Endothelial cell of umbilical vein (primary cell): ENCODE results near the gene C6orf132. TPM values are rescaled to one million over a fixed set of nuclear protein-coding genes. Genes with fewer than 3 reads are reported as not detected.

Experiments
- BruUV-seq: library from RNA; stranded (reverse); fragments of 400-500 nt; replicated peaks from 2 replicates; lab custom pipeline; 2021; lab: Mats Ljungman, UMichigan
- CTCF ChIA-PET: fragments of 300-600, 350-600 bp; sonication (Branson Sonifier 250); formaldehyde crosslinking; loops from one replicate; lab custom pipeline; 2021; ENCODE audit warnings: antibody characterized with exemption, inconsistent platforms; lab: Charles Lee
- POLR2A ChIA-PET: fragments of 300-600, 350-600 bp; sonication (Branson Sonifier 250); formaldehyde crosslinking; loops from one replicate; lab custom pipeline; 2021; ENCODE audit warnings: antibody characterized with exemption, inconsistent platforms; lab: Charles Lee
- DNase-seq: peaks from one replicate; pipeline ENCODE4 v3.0.0-alpha.2; 2011; ENCODE audit warnings: low read depth, low spot score
- FAIRE-seq: peaks from 2 replicates; lab custom pipeline; 2011; peaks lifted over from hg19 to GRCh38; lab: Jason Lieb, UNC
- H2AFZ ChIP-seq: 2 replicates; pipeline ENCODE4 v1.6.0; 2012; ENCODE audit warnings: low read depth, low read length, control low read depth, inconsistent platforms
- H3K27ac ChIP-seq: 2 replicates; pipeline ENCODE4 v1.5.1; 2011; ENCODE audit warnings: low read depth, mild to moderate bottlenecking, control low read depth, low read length, moderate library complexity; ENCODE audit not compliant: insufficient read depth
- H3K27me3 ChIP-seq, 2 experiments: 2 replicates each; pipeline versions ENCODE4 v1.6.0 to v1.6.1; 2011; ENCODE audit warnings: low read length in 2 of 2, mixed read lengths in 1 of 2; ENCODE audit not compliant: control insufficient read depth in 2 of 2, insufficient read depth in 2 of 2
- H3K36me3 ChIP-seq, 2 experiments: 2 replicates in 1 of 2; 3 replicates in 1 of 2; pipeline ENCODE4 v1.5.1; 2011; ENCODE audit warnings: low read length in 2 of 2, mild to moderate bottlenecking in 1 of 2, moderate library complexity in 1 of 2; ENCODE audit not compliant: control insufficient read depth in 2 of 2, insufficient read depth in 2 of 2; ENCODE audit errors: extremely low read depth in 1 of 2
- H3K4me1 ChIP-seq: 3 replicates; pipeline ENCODE4 v1.5.1; 2011; ENCODE audit warnings: mild to moderate bottlenecking, low read length; ENCODE audit not compliant: control insufficient read depth, insufficient read depth; ENCODE audit errors: extremely low read depth
- H3K4me2 ChIP-seq: 2 replicates; pipeline ENCODE4 v1.6.1; 2011; ENCODE audit warnings: low read length, control low read depth, mixed read lengths; ENCODE audit not compliant: insufficient read depth
- H3K4me3 ChIP-seq, 3 experiments: fragments of 200-600 bp in 1 of 3; sonication (generic), shearing (Covaris generic) in 1 of 3; replicated peaks in 1 of 3; 2 replicates each; pipeline ENCODE4 v1.5.1; 2011 to 2016; ENCODE audit warnings: control low read depth in 3 of 3, low read length in 3 of 3, mild to moderate bottlenecking in 2 of 3, inconsistent platforms in 1 of 3, low read depth in 1 of 3, moderate library complexity in 1 of 3; ENCODE audit not compliant: insufficient read depth in 1 of 3
- H3K79me2 ChIP-seq: 2 replicates; pipeline ENCODE4 v1.6.0; 2012; ENCODE audit warnings: low read length, inconsistent platforms; ENCODE audit not compliant: control insufficient read depth, insufficient read depth
- H3K9ac ChIP-seq: replicated peaks from 2 replicates; pipeline ENCODE3; 2011; ENCODE audit warnings: low read length, control low read depth; ENCODE audit not compliant: insufficient read depth; ENCODE audit errors: extremely low read depth
- H3K9me1 ChIP-seq: replicated peaks from 3 replicates; pipeline ENCODE4 v1.6.0; 2011; ENCODE audit warnings: mild to moderate bottlenecking, low read length; ENCODE audit not compliant: control insufficient read depth, insufficient read depth; ENCODE audit errors: extremely low read depth
- H3K9me3 ChIP-seq: replicated peaks from 2 replicates; pipeline ENCODE4 v1.5.1; 2012; ENCODE audit warnings: low read length, inconsistent platforms; ENCODE audit not compliant: control insufficient read depth, insufficient read depth
- H4K20me1 ChIP-seq: replicated peaks from 2 replicates; pipeline ENCODE3; 2011; ENCODE audit warnings: mild to moderate bottlenecking, low read length; ENCODE audit not compliant: control insufficient read depth, insufficient read depth; ENCODE audit errors: extremely low read depth
- EZH2 ChIP-seq: IDR thresholded peaks from 2 replicates; pipeline ENCODE4 v1.6.1; 2012; ENCODE audit warnings: borderline replicate concordance, low read depth, mild to moderate bottlenecking, moderate library complexity, low read length, inconsistent platforms; ENCODE audit not compliant: severe bottlenecking
- FOS ChIP-seq: IDR thresholded peaks from 2 replicates; pipeline ENCODE4 v1.6.1; 2011; ENCODE audit warnings: mild to moderate bottlenecking, low read length, moderate library complexity, borderline replicate concordance; ENCODE audit not compliant: insufficient read depth
- GATA2 ChIP-seq: IDR thresholded peaks from 2 replicates; pipeline ENCODE4 v1.7.0; 2011; ENCODE audit warnings: low read depth, mild to moderate bottlenecking, moderate library complexity, mixed read lengths, low read length; ENCODE audit not compliant: insufficient read length, insufficient read depth
- JUN ChIP-seq: IDR thresholded peaks from 2 replicates; pipeline ENCODE4 v1.6.1; 2011; ENCODE audit warnings: borderline replicate concordance, low read depth; ENCODE audit not compliant: insufficient read length, insufficient read depth
- MYC ChIP-seq: IDR thresholded peaks from one replicate; pipeline ENCODE4 v1.6.1; 2011; ENCODE audit warnings: mild to moderate bottlenecking, low read depth, low read length
- POLR2A ChIP-seq: IDR thresholded peaks from 2 replicates; pipeline ENCODE4 v1.6.1; 2012; ENCODE audit warnings: low read depth, mild to moderate bottlenecking, control low read depth, low read length
- POLR2AphosphoS5 ChIP-seq: IDR thresholded peaks from 2 replicates; pipeline ENCODE4 v1.6.1; 2012; ENCODE audit warnings: low read depth, mild to moderate bottlenecking, control low read depth, low read length, moderate library complexity; ENCODE audit not compliant: insufficient read depth
- dilution Hi-C: fragments of 300-500 bp; cut with MboI; formaldehyde crosslinking; loops from one replicate; pipeline ENCODE4 v1.15.0; 2019; ENCODE audit warnings: low sequenced_read_pairs; ENCODE audit not compliant: extremely low pct_ligation_motif_present
- intact Hi-C: fragments of 100-400 bp; cut with micrococcal nuclease; formaldehyde crosslinking; loops from one replicate; pipeline ENCODE4 v1.10.0; 2022
- polyA plus RNA-seq, 4 experiments: library from polyadenylated mRNA; depleted of rRNA in 3 of 4; stranded (reverse) in 3 of 4; unstranded in 1 of 4; fragments of >200 nt; gene quantifications; 2 replicates each; pipeline versions ENCODE4 v1.2.1 to v1.2.3, GENCODE V29; 2011 to 2012; ENCODE audit warnings: missing spikeins in 1 of 4
- total RNA-seq: library from RNA; stranded (reverse); gene quantifications from 2 replicates; pipeline ENCODE4 v1.2.3, GENCODE V29; 2021
- TF ChIP-seq, protein P1 (sequence below), 2 donors: IDR thresholded peaks; 1 replicate in 1 of 2; 2 replicates in 1 of 2; pipeline ENCODE4 v1.5.1; 2011; ENCODE audit warnings: low read length in 2 of 2, mild to moderate bottlenecking in 2 of 2, moderate library complexity in 2 of 2, control low read depth in 1 of 2, inconsistent platforms in 1 of 2, low read depth in 1 of 2; ENCODE audit not compliant: insufficient read depth in 1 of 2; ENCODE audit errors: extremely low read depth in 1 of 2
- TF ChIP-seq, protein P2 (sequence below): IDR thresholded peaks from 2 replicates; pipeline ENCODE4 v1.6.1; 2011; ENCODE audit not compliant: insufficient read depth, insufficient read length

The C6orf132 gene
- total and polyA plus RNA-seq, 2 donors (not counting 3 experiments of a cell fraction or from before 2014, with no cell fraction given): 0.15 to 0.71 TPM

GRCh38 chr6:42068872-42069522 lies 73.4 kb downstream of the C6orf132 start:
- Histone ChIP-seq H3K4me2 (no peak overlapping the region), H3K9me3 (no peaks in the 10 kb centered on the region), H3K4me1 (no peaks in the 10 kb centered on the region), H3K36me3 (peaks cover 4 to 36% of the 10 kb centered on the region in 2 experiments), H3K79me2 (no peaks in the 10 kb centered on the region), H3K27me3 (no peaks in the 10 kb centered on the region), H3K9ac (no peak overlapping the region), H3K4me3 (no peak overlapping the region), H3K27ac (no peak overlapping the region), H2AFZ (no peak overlapping the region), H4K20me1 (no peaks in the 10 kb centered on the region), H3K9me1 (no peaks in the 10 kb centered on the region)
- intact Hi-C loops: no loop called here
- ChIA-PET CTCF (interaction anchor here (1.0 kb wide), 1 partner anchor 146 kb away, joined by 3 read pairs; no protein-coding TSS in a partner anchor), POLR2A (no interaction called here)
- no peak for FAIRE-seq
- DNase-seq: no peak
- TF ChIP-seq, protein P1, sequence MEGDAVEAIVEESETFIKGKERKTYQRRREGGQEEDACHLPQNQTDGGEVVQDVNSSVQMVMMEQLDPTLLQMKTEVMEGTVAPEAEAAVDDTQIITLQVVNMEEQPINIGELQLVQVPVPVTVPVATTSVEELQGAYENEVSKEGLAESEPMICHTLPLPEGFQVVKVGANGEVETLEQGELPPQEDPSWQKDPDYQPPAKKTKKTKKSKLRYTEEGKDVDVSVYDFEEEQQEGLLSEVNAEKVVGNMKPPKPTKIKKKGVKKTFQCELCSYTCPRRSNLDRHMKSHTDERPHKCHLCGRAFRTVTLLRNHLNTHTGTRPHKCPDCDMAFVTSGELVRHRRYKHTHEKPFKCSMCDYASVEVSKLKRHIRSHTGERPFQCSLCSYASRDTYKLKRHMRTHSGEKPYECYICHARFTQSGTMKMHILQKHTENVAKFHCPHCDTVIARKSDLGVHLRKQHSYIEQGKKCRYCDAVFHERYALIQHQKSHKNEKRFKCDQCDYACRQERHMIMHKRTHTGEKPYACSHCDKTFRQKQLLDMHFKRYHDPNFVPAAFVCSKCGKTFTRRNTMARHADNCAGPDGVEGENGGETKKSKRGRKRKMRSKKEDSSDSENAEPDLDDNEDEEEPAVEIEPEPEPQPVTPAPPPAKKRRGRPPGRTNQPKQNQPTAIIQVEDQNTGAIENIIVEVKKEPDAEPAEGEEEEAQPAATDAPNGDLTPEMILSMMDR (IDR thresholded peaks at IDR 0.05; ENCODE audit: extremely low read depth in 1 of 2, insufficient read depth in 1 of 2, low read depth in 1 of 2, low read length in 2 of 2): no peak
- TF ChIP-seq POLR2A (no peak), JUN (no peak), POLR2AphosphoS5 (no peak), EZH2 (no peak), MYC (no peak), GATA2 (no peak), FOS (no peak)
- TF ChIP-seq, protein P2, sequence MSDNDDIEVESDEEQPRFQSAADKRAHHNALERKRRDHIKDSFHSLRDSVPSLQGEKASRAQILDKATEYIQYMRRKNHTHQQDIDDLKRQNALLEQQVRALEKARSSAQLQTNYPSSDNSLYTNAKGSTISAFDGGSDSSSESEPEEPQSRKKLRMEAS: no peak
- BruUV-seq: no TSS peak
- dilution Hi-C loops: no loop called here
